ENCODE results near the gene LAMC3.

- TF ChIP-seq EZH2 (IDR thresholded peaks at IDR 0.05; ENCODE audit: insufficient read depth, low read length) (no peak), CTCF (IDR thresholded peaks at IDR 0.05; ENCODE audit: insufficient read depth, low read depth, low read length) (no peak)
These were observed 112.4 kb downstream of the LAMC3 start for GRCh38 chr9:131121346-131121745.

Measured in astrocyte (in vitro differentiated cells and primary cell).